ENCODE results near the gene ZBTB8A.

DNA sequence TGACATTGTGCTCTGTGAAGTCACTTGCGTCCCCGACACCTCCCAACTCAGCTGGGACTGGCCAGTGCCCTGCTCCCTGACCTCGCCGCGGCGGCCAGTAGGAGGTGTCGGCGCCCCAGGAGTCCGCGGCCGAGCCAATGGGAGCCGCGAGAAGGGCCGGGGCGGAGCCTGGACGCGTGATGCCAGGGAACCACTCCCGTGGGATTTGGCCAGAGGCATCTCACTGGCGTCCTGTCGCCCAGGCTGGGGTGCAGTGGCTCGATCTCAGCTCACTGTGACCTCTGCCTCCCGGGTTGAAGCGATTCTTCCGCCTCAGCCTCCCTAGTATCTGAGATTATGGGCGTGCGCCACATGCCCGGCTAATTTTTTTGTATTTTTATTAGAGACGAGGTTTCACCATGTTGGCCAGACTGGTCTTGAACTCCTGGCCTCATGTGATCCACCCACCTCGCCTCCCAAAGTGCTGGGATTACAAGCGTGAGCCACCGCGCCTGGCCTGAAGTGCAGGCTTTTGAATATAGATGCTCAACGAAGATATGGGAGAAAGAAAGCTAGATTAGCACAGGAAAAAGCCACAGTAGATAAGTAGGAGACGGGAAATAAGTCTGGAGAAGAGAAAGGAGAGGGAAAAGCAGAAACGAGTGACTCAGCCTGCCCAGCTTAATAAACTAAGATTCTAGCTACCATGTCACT is 73.1 kb downstream of the ZBTB8A start:
- TF ChIP-seq CTCF (conservative IDR thresholded peaks at IDR 0.05; ENCODE audit: low read length) = no peak
- TF ChIP-seq EZH2phosphoT487 (IDR thresholded peaks at IDR 0.05; ENCODE audit: borderline replicate concordance, low read depth, low read length) = no peak
